ENCODE measurements around the gene RACGAP1.
A peak's percentile ranks its signal among the peaks of the same experiment; 100 is the strongest.

Gene RACGAP1

DNA sequence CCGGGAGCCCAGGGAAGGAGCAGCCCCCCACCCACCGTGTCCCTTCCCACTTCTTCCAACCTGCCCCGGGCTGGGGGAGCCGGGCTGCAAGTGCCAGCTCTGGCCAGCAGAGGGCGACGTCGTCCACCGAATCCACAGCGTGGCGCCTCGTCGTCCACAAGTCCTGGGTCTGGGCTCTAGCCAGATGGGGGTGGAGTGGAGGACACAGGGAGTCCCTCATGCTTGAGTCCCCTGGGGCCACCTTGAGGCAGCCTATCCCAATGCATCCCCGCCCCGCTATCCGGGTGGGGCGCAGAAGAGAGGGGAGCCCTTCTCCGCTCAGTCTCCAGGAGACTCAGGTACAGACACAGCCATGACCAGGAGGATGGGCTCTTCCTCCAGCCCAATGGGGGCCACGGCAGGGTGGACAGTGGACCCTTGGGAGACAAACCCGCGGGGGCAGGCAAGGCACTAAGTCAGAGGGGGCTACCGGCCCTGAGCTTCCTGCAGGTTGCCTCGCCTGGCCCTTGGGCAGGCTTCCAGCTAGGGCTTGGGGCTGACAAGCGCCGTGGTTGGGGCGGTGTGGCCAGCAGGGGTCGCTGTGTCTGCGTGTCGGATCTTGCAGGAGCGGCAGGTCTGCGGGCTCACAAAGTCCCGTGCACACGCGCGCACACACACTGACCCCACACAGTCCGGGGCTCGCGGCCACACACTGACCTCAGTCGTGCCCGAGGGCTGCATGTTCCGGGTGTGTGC lies 58.1 kb downstream of the RACGAP1 start:
- peak; percentile 72 for DNase-seq

DNA sequence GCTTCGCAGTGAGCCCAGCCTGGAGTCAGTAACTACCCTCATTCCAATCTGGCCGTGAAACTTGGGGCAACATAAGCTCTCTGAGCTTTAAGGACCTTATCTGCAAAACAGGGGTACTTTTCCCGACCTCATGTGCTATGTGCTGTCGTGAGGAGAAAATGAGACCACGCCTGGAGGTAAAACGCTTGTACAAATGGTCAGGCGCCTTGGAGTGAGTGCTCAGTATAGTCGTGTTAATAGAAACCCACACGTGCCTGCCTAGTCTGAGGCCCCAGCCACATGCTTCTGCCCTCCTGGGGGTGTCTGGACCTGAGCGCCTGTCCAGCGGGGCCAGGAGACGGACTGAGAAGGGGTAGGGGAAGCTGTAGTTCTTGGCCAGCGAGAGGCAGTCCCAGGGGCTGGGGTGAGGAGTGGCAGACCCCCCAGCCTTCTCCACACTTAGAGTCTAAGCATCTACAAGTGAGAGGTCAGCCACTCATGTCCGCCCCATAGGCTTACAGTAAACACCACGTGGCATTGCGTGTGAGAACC lies 58.7 kb downstream of the RACGAP1 start:
- DNase-seq = no peak

DNA sequence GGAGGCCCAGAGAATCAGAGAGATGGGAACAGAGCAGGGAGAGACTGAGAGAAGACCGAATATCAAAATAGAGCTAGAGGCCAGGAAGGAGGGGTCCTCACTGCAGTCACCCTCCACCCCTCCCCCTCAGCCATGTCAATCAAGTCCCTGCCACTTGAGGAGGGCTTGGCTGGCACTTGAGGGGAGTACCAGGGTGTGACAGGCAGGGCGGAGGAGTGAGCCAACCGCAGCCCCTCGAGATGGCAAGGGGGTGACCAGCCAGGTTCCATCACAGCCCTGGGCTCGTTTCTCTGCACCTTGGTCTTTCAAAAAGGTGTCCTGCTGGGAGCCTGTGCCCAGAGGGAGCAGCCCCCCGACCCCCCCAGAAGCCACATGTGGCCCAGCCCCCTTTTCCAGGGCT lies 59.5 kb downstream of the RACGAP1 start:
- no peak for DNase-seq

DNA sequence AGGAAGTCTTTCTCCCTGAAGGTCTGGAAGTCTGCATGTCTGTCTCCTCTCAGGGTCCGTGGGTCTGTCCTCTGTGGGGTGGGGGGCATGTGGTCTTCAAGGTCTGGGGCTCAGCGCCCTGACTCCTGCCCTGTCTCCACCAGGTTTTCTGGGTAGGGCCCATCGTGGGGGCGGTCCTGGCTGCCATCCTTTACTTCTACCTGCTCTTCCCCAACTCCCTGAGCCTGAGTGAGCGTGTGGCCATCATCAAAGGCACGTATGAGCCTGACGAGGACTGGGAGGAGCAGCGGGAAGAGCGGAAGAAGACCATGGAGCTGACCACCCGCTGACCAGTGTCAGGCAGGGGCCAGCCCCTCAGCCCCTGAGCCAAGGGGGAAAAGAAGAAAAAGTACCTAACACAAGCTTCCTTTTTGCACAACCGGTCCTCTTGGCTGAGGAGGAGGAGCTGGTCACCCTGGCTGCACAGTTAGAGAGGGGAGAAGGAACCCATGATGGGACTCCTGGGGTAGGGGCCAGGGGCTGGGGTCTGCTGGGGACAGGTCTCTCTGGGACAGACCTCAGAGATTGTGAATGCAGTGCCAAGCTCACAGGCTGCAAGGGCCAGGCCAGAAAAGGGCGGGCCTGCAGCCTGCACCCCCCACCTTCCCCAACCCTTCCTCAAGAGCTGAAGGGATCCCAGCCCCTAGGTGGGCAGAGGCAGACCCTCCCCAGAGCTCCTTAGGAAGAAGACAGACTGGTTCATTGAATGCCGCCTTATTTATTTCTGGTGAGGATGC lies 60.3 kb downstream of the RACGAP1 start:
- DNase-seq = no peak

DNA sequence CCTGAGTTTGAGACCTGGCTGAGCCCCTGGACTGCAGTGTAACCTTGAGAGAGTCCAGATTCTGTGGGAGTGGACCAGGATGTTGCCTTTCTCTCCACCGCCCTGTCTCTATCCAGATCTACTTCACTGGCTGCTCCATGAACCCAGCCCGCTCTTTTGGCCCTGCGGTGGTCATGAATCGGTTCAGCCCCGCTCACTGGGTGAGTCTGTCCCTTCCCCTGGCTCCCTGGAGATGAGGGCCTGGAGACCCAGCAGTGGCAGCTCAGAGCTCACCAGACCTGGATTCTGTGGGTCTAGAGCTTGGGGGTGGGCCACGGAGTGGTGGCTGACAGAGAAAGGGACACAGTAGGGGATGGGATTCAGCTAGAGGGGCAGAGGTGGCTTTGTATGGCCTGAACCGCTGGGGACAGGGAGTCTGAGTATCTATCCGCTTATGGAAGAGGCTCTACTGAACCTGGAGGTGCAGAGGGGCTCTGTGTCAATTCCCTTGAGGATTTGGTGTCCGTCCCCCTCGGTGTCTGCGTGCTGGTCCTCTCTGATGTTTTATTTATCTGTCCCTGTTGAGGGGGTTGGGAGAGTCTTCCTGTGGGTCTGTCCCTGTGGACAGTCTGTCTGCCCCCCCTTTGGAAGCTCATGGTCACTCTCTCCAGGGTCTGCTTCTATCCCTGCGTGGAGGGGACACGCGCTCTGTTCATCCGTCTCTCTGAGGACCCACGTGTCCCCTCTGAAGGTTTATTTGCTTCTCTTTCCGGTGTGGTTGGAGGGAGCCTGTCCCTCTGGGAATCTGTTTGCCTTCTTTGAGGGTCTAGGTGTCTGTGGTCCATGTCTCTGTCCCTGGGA lies 61.1 kb downstream of the RACGAP1 start:
- no peak for DNase-seq

DNA sequence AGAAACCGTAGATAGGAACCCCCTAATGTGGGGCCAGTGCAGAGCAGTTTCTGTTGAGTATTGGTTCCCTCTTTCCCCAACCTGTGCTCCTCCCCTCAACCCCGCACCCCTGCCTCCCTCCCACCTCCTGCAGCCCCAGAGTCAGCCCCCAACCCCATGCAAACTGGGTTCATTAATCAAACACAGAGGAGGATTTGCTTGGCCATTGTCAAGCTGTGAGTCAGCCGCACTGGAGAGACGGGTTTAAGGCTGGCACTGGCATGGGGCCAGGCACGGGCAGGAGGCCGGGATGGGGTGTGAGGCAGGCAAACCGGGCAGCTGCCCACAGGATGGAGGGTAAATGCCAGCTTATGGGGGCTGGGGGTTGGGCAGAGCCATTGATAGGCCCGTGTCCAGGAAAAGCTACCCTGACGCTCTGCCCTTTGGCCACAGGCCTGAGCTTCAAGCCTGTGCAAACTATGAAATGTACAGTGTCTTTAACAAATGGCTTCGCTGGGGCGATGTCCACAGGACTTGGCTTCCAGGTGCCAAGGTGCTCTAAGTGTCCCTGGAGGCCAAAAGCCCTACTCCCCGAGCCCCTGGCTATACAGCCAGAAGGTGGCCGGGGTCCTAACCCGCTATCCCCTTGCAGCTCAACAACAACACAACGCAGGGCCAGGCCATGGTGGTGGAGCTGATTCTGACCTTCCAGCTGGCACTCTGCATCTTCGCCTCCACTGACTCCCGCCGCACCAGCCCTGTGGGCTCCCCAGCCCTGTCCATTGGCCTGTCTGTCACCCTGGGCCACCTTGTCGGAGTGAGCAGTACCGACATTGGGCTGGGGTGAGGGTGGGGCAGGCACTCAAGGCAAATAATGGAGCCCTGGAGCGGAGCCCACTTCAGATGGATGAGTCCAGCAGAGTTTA lies 62.2 kb downstream of the RACGAP1 start:
- DNase-seq = peak; percentile 53

DNA sequence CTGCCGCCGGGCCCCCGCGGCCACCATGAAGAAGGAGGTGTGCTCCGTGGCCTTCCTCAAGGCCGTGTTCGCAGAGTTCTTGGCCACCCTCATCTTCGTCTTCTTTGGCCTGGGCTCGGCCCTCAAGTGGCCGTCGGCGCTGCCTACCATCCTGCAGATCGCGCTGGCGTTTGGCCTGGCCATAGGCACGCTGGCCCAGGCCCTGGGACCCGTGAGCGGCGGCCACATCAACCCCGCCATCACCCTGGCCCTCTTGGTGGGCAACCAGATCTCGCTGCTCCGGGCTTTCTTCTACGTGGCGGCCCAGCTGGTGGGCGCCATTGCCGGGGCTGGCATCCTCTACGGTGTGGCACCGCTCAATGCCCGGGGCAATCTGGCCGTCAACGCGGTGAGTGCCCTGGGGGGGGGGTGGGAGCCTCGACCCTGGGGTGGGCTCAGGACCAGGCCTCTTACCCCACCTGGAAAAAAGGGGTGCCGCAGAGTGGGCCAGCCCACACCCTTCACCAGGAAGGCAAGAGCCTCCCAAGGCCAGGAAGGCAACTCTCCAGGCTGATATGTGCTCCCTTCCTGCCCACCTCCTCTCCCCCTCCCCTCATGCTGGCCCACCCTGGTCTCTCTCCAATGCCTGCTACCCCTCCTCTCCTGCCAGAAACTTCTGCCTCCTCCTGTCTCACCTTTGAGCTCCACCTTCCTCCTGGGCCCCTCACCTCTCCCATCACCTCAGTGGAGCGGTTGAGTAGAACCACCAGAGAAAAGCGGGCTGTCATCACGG lies 63.1 kb downstream of the RACGAP1 start:
- no peak for DNase-seq

DNA sequence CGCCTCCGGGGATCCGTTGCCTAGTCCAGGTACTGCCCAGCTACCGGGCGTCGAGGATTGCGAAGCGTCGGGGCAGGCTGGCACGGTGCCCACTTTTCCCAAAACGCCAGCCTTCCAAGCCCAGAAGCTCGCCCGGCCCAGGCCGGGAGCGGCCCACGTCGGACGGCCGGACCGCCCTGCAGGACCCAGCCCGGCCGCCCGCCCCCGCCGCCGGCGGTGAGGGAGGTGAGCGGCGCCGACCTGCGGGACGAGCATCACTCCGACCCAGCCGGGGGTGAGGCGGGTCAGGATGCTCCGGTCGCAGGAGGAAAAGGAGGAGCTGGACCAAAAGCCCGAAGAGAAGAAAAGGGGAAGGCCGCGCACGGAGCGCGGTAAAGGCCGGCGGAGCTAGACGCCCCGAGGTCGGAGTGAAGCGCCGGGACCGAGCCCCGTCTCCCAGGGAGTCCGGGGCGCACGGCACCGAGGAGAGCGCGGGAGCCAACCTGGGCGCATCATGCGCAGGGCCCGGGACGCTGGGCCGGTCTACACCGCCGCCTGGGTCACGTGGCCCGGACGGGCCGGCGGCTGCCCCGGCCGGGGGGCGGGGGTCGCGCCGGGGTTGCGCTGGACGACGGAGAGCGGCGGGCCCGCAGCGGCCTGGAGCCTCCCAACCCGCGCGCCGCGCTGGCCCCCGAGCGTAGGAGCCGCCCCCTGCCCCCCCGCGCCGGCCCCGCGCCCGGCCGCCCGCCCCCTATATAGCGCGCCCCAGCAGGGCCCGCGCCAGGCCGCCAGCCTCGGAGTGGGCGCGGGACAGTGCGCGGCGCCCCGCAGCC lies 64.0 kb downstream of the RACGAP1 start, which contains the start of gene AQP5:
Gene AQP5, plus strand, starts transcription at position 762 of the 812 bp plus-strand sequence. CDS start 146 bp downstream, outside the sequence.
- no peak for DNase-seq

- DNase-seq = no peak
Measured at GRCh38 chr12:49960474-49961110, 64.7 kb downstream of the RACGAP1 start.

DNA sequence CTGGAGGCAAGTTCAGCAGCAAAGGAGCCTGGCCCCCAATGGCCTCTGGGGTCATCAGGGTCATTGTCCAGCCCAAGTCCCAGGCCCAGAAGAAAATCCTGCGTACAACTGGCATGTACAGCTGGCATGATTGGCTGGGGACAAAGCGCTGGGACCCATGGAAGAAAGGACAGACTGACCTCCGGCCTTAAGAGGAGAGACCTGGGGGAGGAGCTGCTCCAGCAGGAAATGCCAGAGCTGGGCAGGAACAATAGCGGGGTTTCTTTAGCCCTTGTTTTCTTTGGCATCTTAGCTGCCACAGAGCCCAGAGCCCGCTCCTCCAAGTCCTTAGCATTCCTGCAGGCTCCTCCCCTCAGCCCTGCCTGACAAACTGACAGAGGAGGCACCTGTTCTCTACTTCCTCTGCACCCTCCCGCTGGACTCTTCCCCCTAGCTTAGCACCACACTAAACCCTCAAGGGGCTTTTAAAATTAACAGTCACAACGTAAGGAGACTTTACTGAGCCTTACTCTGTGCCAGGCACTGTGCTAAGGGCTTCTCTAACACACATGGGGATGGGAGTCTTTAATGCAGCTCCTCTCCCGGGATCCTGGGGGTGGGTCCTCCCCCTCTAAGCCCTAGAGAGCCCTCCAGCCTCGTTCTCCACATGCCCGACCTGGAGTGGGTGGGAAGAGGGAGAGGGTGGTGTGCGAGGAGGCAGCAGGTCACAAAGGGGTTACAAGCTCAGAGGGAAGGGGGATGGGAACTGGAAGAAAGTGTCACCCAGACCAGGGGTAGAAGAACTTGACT lies 65.4 kb downstream of the RACGAP1 start:
- no peak for DNase-seq

DNA sequence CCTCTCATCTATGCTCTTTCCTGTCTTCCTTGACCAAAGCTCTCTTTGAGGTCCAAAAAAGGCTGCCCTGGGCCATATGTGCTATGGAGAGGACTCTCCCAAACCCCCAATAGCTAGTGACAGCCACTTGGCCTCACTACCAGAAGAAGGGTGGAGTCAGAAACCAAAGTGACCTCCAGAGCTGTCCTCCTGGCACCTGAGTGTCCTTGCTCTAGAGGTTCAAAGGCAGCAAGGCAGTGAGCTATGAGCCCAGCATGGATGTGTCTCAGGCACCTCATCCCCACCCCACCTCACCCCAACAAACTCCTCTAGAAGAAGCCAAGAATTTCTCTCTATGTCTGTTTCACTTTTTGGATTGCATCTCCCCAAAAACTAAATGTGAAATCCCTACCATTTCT lies 67.7 kb downstream of the RACGAP1 start:
- no peak for DNase-seq

DNA sequence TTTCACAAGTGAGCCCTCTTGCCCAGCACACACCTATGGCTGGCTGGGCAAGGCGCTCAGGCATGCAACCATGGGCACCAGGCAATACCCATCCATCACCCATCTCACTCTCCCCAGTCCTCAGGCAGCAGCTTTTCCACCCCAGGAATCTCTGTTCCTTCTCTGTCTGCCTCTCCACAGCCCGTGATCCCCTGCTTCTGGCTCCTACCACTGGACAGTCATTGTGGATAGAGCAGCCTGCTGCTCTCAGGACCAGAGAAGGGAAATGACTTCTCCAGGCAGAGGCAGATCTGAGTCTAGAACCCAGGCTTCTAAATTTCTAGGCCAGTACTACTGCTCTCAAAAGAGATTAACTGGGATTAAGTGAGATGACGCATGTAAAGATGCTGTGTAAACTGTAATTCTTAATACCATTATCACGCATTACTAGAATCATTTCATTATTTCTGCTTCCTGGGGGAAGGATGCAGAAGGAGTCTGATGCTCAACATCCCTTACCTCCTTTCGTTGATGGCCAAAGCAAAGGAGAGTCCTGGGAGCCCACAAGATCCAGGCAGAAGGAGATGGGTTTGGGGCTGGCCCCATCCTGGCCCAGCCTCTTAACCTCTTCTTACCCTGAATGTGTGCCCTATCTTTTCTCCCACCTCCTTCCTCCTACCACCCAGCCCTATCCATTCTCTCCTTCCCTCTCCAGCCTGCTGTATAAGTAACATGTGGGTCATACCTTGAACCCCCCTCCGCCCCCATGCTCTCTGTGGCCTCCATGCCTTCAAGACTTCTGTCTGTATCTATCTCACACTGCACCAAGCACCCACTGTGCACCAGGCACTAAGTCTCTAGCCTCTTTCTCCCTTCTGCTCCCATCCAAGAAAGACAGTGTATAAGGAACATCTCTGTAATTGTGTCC lies 68.4 kb downstream of the RACGAP1 start:
- no peak for DNase-seq

GRCh38 chr12:49955899-49956662 lies 69.2 kb downstream of the RACGAP1 start:
- DNase-seq = no peak

GRCh38 chr12:49954863-49955830 lies 70.1 kb downstream of the RACGAP1 start:
- DNase-seq = no peak

- no peak for DNase-seq
Measured at GRCh38 chr12:49953961-49954846, 71.1 kb downstream of the RACGAP1 start.

Data from NCI-H2029 (cell line).